Upper lobe of left lung (tissue), 6 donors: ENCODE results near the gene TMEM59. TPM values are rescaled to one million over a fixed set of nuclear protein-coding genes. Genes with fewer than 3 reads are reported as not detected.
"Not testable (repeated sequence)": the region's sequence is repeated elsewhere in the genome, so short reads cannot be mapped to it uniquely, and the experiment has no call there.

Experiments
- ATAC-seq, 2 donors: fragments of 200-7000 bp; cut with Tn5 transposase; one replicate each; pipeline ENCODE4 v1.9.1; 2022; ENCODE audit warnings: mild to moderate bottlenecking in 2 of 2, moderate library complexity in 2 of 2; ENCODE audit not compliant: low FRiP score in 2 of 2
- DNase-seq, 2 donors: peaks; one replicate each; pipeline ENCODE4 v3.0.0-alpha.2; 2019 to 2020
- H3K27ac ChIP-seq, 4 donors: fragments of 200-600 bp; sonication (generic); one replicate each; pipeline ENCODE4 v1.5.1; 2016 to 2019
- H3K27me3 ChIP-seq, 4 donors: fragments of 200-600 bp; sonication (generic); one replicate each; pipeline ENCODE4 v1.5.1; 2017 to 2019
- H3K36me3 ChIP-seq, 4 donors: fragments of 200-600 bp; sonication (generic); one replicate each; pipeline ENCODE4 v1.5.1; 2016 to 2019
- H3K4me1 ChIP-seq, 4 donors: fragments of 200-600 bp; sonication (generic); one replicate each; pipeline ENCODE4 v1.5.1; 2018 to 2019
- H3K4me3 ChIP-seq, 4 donors: fragments of 200-600 bp; sonication (generic); one replicate each; pipeline ENCODE4 v1.5.1; 2017 to 2019; ENCODE audit warnings: mild to moderate bottlenecking in 2 of 4, moderate library complexity in 1 of 4
- H3K9me3 ChIP-seq, 4 donors: fragments of 200-600 bp; sonication (generic); one replicate each; pipeline ENCODE4 v1.5.1; 2018 to 2019
- EP300 ChIP-seq, 4 donors: sonication (generic); formaldehyde crosslinking; IDR thresholded peaks; one replicate each; pipeline ENCODE4 v1.5.1; 2017; ENCODE audit warnings: antibody characterized with exemption in 4 of 4, control low read depth in 2 of 4
- POLR2A ChIP-seq, 4 donors: fragments of 450-650 bp; IDR thresholded peaks; one replicate each; pipeline ENCODE4 v1.5.1; 2016 to 2017; ENCODE audit warnings: antibody characterized with exemption in 4 of 4, mild to moderate bottlenecking in 2 of 4
- POLR2AphosphoS5 ChIP-seq, 2 donors: sonication (generic); formaldehyde crosslinking; IDR thresholded peaks; one replicate each; pipeline ENCODE4 v1.5.1; 2017; ENCODE audit warnings: antibody characterized with exemption in 2 of 2
- WGBS, 2 donors: methylation state at CpG; one replicate each; pipeline ENCODE4 v1.1.5; 2017 to 2018; 5-methylcytosine and 5-hydroxymethylcytosine counted together
- total RNA-seq, 6 donors: library from RNA; depleted of rRNA in 4 of 6; stranded (reverse); fragments of >200 nt in 4 of 6; gene quantifications; one replicate each; pipeline versions ENCODE4 v1.1.0 to v1.2.1, GENCODE V29; 2016 to 2021
- TF ChIP-seq, protein P1 (sequence below), 6 experiments: fragments of 450-650 bp in 4 of 6; fragments of 200-600 bp in 2 of 6; sonication (generic) in 2 of 6; IDR thresholded peaks; one replicate each; pipeline ENCODE4 v1.5.1; 2016 to 2019; ENCODE audit warnings: antibody characterized with exemption in 6 of 6
- donor health status: DM: no; HTN: no; CAD: no; lungs with moderate emphysema.
- donor health status: DM: no; HTN: yes; CAD: no; lungs with severe emphysema.

TMEM59 gene
- total RNA-seq, 6 donors from 2014 or later: 66.0 to 432 (median 263) TPM

- DNase-seq (peak in 1 of 2 donors; percentile 63), ATAC-seq (no peak)
- TF ChIP-seq POLR2A (IDR thresholded peaks at IDR 0.05): no peak
- TF ChIP-seq POLR2AphosphoS5 (IDR thresholded peaks at IDR 0.05): no peak
- no peak for TF ChIP-seq EP300 (IDR thresholded peaks at IDR 0.05)
- TF ChIP-seq, protein P1, sequence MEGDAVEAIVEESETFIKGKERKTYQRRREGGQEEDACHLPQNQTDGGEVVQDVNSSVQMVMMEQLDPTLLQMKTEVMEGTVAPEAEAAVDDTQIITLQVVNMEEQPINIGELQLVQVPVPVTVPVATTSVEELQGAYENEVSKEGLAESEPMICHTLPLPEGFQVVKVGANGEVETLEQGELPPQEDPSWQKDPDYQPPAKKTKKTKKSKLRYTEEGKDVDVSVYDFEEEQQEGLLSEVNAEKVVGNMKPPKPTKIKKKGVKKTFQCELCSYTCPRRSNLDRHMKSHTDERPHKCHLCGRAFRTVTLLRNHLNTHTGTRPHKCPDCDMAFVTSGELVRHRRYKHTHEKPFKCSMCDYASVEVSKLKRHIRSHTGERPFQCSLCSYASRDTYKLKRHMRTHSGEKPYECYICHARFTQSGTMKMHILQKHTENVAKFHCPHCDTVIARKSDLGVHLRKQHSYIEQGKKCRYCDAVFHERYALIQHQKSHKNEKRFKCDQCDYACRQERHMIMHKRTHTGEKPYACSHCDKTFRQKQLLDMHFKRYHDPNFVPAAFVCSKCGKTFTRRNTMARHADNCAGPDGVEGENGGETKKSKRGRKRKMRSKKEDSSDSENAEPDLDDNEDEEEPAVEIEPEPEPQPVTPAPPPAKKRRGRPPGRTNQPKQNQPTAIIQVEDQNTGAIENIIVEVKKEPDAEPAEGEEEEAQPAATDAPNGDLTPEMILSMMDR (IDR thresholded peaks at IDR 0.05): no peak
- Histone ChIP-seq H3K36me3 (no peaks in the 10 kb centered on the region), H3K9me3 (no peaks in the 10 kb centered on the region), H3K27me3 (no peaks in the 10 kb centered on the region), H3K4me3 (no peak overlapping the region), H3K27ac (no peak overlapping the region), H3K4me1 (no peaks in the 10 kb centered on the region)
- 59 to 76% methylated on average over 4 to 13 of the region's 13 CpGs for WGBS, 2 donors
Measured at GRCh38 chr1:54008876-54009275, 44.1 kb downstream of the TMEM59 start.

GRCh38 chr1:54007613-54008012 is 45.4 kb downstream of the TMEM59 start:
- H3K36me3 ChIP-seq: no peaks in the 10 kb centered on the region
- ATAC-seq: no peak
- TF ChIP-seq POLR2A (IDR thresholded peaks at IDR 0.05) (no peak), EP300 (IDR thresholded peaks at IDR 0.05) (no peak), POLR2AphosphoS5 (IDR thresholded peaks at IDR 0.05) (no peak)
- DNase-seq: no peak
- H3K27me3 ChIP-seq: no peaks in the 10 kb centered on the region
- 93 to 94% methylated on average over 4 of the region's 4 CpGs for WGBS, 2 donors
- H3K27ac ChIP-seq: no peak overlapping the region
- H3K4me1 ChIP-seq: no peaks in the 10 kb centered on the region
- no peaks in the 10 kb centered on the region for H3K9me3 ChIP-seq
- no peak overlapping the region for H3K4me3 ChIP-seq

GRCh38 chr1:54006508-54006907 is 46.5 kb downstream of the TMEM59 start:
- Histone ChIP-seq H3K36me3 (no peaks in the 10 kb centered on the region), H3K27ac (no peak overlapping the region), H3K27me3 (no peaks in the 10 kb centered on the region), H3K4me1 (peaks cover 0 to 8% (median 0%) of the 10 kb centered on the region in 4 donors), H3K4me3 (no peak overlapping the region), H3K9me3 (no peaks in the 10 kb centered on the region)
- DNase-seq (no peak), ATAC-seq (no peak)
- TF ChIP-seq, protein P1 (IDR thresholded peaks at IDR 0.05): no peak
- TF ChIP-seq POLR2A (IDR thresholded peaks at IDR 0.05) (no peak), POLR2AphosphoS5 (IDR thresholded peaks at IDR 0.05) (no peak), EP300 (IDR thresholded peaks at IDR 0.05) (no peak)
- 74 to 90% methylated on average over 4 of the region's 4 CpGs for WGBS, 2 donors

DNA sequence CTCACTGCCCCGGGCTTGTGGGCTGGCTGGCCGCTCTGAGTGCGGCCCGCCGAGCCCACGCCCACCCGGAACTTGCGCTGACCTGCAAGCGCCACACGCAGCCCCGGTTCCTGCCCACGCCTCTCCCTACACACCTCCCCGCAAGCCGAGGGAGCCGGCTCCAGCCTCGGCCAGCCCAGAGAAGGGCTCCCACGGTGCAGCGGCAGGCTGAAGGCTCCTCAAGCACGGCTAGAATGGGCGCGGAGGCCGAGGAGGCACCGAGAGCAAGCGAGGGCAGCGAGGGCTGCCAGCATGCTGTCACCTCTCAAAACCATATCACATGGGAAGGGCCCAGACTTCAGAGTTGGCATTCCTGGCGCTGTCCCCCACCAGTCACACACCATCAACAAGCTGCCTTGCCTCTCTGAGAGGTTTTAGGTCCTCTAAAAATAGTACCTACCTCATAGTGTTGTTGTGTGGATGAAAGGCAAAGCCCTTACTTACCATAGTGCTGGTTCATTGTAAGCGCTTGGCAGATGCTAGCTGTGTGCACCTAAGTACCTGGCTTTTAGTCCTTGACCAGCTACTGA is 48.4 kb downstream of the TMEM59 start:
- ATAC-seq (no peak), DNase-seq (peak in 1 of 2 donors; percentile 72)
- H3K36me3 ChIP-seq: no peaks in the 10 kb centered on the region
- 98 to 99% methylated on average over 10 to 22 of the region's 27 CpGs for WGBS, 2 donors
- TF ChIP-seq, protein P1 (IDR thresholded peaks at IDR 0.05): no peak
- H3K27ac ChIP-seq: no peak overlapping the region
- H3K4me3 ChIP-seq: no peak overlapping the region
- no peaks in the 10 kb centered on the region for H3K9me3 ChIP-seq
- H3K4me1 ChIP-seq: peaks cover 0 to 9% (median 0%) of the 10 kb centered on the region in 4 donors
- H3K27me3 ChIP-seq: no peaks in the 10 kb centered on the region

- H3K4me3 ChIP-seq, H3K4me1 ChIP-seq, H3K27ac ChIP-seq, H3K27me3 ChIP-seq, H3K9me3 ChIP-seq, ATAC-seq, H3K36me3 ChIP-seq: not testable (repeated sequence)
- 96% methylated on average over 19 of the region's 19 CpGs; no CpG with 5 or more reads in 1 of the 2 donors for WGBS, 2 donors
- peak in 1 of 2 donors; percentile 73 for DNase-seq
Measured at GRCh38 chr1:54003750-54004480, 49.1 kb downstream of the TMEM59 start.

DNA sequence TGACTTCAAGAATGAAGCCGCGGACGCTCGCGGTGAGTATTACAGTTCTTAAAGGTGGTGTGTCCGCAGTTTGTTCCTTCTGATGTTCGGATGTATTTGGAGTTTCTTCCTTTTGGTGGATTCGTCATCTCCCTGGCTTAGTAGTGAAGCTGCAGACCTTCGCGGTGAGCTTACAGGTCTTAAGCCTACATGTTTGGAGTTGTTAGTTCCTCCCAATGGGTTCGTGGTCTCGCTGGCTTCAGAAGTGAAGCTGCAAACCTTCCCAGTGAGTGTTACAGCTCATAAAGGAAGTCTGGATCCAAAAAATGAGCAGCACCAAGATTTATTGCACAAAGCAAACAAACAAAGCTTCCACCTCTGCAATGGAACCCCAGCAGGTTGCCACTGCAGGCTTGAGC is 49.8 kb downstream of the TMEM59 start:
- Histone ChIP-seq H3K4me3 (no peak overlapping the region), H3K36me3 (no peaks in the 10 kb centered on the region), H3K27ac (no peak overlapping the region), H3K4me1 (peaks cover 0 to 9% (median 0%) of the 10 kb centered on the region in 4 donors), H3K27me3 (no peaks in the 10 kb centered on the region), H3K9me3 (no peaks in the 10 kb centered on the region)
- DNase-seq (no peak), ATAC-seq (no peak)
- TF ChIP-seq POLR2AphosphoS5 (IDR thresholded peaks at IDR 0.05) (no peak), EP300 (IDR thresholded peaks at IDR 0.05) (no peak), POLR2A (IDR thresholded peaks at IDR 0.05) (no peak)
- TF ChIP-seq, protein P1 (IDR thresholded peaks at IDR 0.05): no peak
- WGBS, 2 donors: 94 to 95% methylated on average over 12 of the region's 12 CpGs
